H1 (cell line): ENCODE measurements around the gene HMGXB3. TPM values are rescaled to one million over a fixed set of nuclear protein-coding genes. Genes with fewer than 3 reads are reported as not detected.

Experiments
- BACH1 ChIP-seq: IDR thresholded peaks from 2 replicates; pipeline ENCODE4 v1.6.1; 2012; ENCODE audit warnings: low read length, improper control_type of control experiment
- KDM4A ChIP-seq: IDR thresholded peaks from one replicate; pipeline ENCODE4 v1.7.1; 2012; ENCODE audit warnings: low read depth, mild to moderate bottlenecking, moderate library complexity, low read length, inconsistent platforms; ENCODE audit not compliant: severe bottlenecking
- SP2 ChIP-seq: IDR thresholded peaks from 2 replicates; pipeline ENCODE4 v1.6.1; 2012; ENCODE audit warnings: mild to moderate bottlenecking, low read length, inconsistent platforms
- TAF7 ChIP-seq: optimal IDR thresholded peaks from 2 replicates; pipeline ENCODE3; 2011; ENCODE audit warnings: low read depth, mild to moderate bottlenecking, inconsistent platforms, low read length, moderate library complexity, borderline replicate concordance
- polyA plus RNA-seq, 7 experiments: library from polyadenylated mRNA; depleted of rRNA in 3 of 7; stranded (reverse) in 5 of 7; unstranded in 2 of 7; fragments of >200 nt in 5 of 7; fragments of 200-250 nt in 2 of 7; gene quantifications; 1 replicate in 5 of 7; 2 replicates in 1 of 7; 4 replicates in 1 of 7; pipeline versions ENCODE4 v1.2.1 to v1.2.3, GENCODE V29; 2011 to 2013; ENCODE audit warnings: missing spikeins in 2 of 7, mixed read lengths in 2 of 7
- total RNA-seq: library from RNA; stranded (reverse); fragmentation: NEBNext Ultra II Directional; extraction: Animal tissue kit (Norgen Biotek cat#: 25700); gene quantifications from 2 replicates; pipeline ENCODE4 v1.2.1, GENCODE V29; 2021

HMGXB3 gene
- total and polyA plus RNA-seq, 2 of the 8 experiments (the other 6 are each of a cell fraction or from before 2014, with no cell fraction given), result 26.8 to 28.0 TPM

DNA sequence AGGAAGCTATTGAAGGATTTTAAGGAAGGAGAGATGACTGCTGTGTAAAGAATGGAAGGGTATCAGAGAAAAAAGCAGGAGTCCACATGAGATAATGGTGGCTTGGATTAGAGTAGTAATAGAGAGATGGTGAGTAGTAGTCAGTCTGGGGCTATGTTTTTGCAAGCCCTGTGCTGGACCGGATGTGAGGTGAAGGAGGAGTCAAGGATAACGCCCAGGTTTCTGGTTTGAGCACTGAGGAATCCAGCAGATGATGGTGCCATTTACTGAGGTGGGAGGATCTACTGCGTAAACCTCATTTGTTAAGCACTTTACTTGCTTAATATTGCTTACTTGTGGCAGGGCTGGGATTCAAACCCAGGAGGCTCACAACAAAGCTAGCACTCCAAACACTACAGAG is 1.2 kb upstream of the HMGXB3 start (continued):
- TF ChIP-seq SP2 (no peak), KDM4A (no peak), TAF7 (no peak), BACH1 (no peak)
